ENCODE data around the gene ST8SIA2.
"Not testable (repeated sequence)": the region's sequence is repeated elsewhere in the genome, so short reads cannot be mapped to it uniquely, and the experiment has no call there.

ST8SIA2 gene

DNA sequence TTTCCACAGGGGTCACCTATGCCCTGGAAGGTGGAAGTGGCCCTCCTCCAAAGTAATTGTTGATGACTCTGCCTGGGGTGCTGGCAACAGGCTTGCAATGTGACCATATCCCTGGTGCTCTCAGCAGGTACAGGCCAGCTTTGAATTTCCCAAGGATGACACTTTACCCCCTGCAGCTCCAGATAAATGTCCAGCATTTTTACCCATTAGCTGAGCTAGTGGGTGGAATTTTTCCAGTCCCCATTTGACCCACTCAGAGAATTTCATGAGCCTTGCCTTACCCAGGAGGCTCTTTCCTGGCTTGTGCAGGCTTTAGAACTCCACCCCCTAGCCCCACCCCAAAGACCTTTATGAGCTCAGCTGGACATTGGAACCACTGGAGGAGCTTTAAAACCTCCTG is 77.6 kb downstream of the ST8SIA2 start:
- TF ChIP-seq FOXP2 (optimal IDR thresholded peaks at IDR 0.05; ENCODE audit: control extremely low read depth, extremely low read length, insufficient read depth) = no peak
- TF ChIP-seq POLR2AphosphoS5 (IDR thresholded peaks at IDR 0.05; ENCODE audit: borderline replicate concordance, low read depth, low read length) = no peak
- no peak for TF ChIP-seq EZH2 (IDR thresholded peaks at IDR 0.05)
- Histone ChIP-seq H3K9me3 (ENCODE audit: low read depth, low read length) (no peaks in the 10 kb centered on the region), H3K27ac (no peak overlapping the region), H3K4me3 (no peak overlapping the region), H3K36me3 (ENCODE audit: insufficient read depth, low read length) (no peaks in the 10 kb centered on the region), H3K9ac (ENCODE audit: insufficient read length) (no peak overlapping the region)
- no peak for DNase-seq (ENCODE audit: low read depth, low spot score)

DNA sequence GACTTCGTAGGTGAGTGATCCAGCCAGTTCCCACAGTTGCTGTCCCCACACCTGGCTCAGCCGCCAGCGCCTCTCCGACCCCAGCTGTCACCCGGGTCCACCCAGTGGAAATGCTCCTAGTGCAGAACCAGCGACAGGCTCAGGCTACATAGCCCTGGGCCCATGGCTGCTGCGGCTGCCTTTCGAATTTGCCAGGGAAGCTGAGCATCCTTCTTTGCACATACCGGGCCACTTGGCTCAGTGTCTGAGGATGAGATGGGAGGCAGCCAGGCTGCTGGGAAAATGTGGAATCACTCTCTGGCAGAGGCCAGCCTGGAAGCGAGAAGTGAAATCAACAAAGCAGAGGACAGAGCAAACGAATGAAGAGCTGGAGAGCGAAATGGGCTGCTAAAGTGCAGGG is 80.1 kb downstream of the ST8SIA2 start:
- Histone ChIP-seq H3K27ac (no peak overlapping the region), H3K36me3 (ENCODE audit: insufficient read depth, low read length) (no peaks in the 10 kb centered on the region), H3K9me3 (ENCODE audit: low read depth, low read length) (no peaks in the 10 kb centered on the region), H3K4me3 (no peak overlapping the region), H3K9ac (ENCODE audit: insufficient read length) (no peak overlapping the region)
- TF ChIP-seq EZH2 (IDR thresholded peaks at IDR 0.05) = no peak
- TF ChIP-seq FOXP2 (optimal IDR thresholded peaks at IDR 0.05; ENCODE audit: control extremely low read depth, extremely low read length, insufficient read depth) = no peak
- TF ChIP-seq POLR2AphosphoS5 (IDR thresholded peaks at IDR 0.05; ENCODE audit: borderline replicate concordance, low read depth, low read length) = no peak
- DNase-seq (ENCODE audit: low read depth, low spot score) = no peak

DNA sequence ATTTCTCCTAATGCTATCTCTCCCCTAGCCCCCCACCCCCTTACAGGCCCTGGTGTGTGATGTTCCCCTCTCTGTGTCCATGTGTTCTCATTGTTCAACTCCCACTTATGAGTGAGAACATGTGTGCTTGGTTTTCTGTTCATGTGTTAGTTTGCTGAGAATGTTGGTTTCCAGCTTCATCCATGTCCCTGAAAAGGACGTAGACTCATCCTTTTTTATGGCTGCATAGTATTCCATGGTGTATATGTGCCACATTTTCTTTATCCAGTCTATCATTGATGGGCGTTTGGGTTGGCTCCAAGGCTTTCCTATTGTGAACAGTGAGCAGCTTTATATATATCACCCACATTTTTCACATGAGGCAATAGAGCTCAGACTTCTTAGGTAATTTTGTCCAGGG is 86.0 kb downstream of the ST8SIA2 start:
- not testable (repeated sequence) for H3K4me3 ChIP-seq; H3K9me3 ChIP-seq (ENCODE audit: low read depth, low read length); H3K36me3 ChIP-seq (ENCODE audit: insufficient read depth, low read length); H3K27ac ChIP-seq; H3K9ac ChIP-seq (ENCODE audit: insufficient read length); DNase-seq (ENCODE audit: low read depth, low spot score)

DNA sequence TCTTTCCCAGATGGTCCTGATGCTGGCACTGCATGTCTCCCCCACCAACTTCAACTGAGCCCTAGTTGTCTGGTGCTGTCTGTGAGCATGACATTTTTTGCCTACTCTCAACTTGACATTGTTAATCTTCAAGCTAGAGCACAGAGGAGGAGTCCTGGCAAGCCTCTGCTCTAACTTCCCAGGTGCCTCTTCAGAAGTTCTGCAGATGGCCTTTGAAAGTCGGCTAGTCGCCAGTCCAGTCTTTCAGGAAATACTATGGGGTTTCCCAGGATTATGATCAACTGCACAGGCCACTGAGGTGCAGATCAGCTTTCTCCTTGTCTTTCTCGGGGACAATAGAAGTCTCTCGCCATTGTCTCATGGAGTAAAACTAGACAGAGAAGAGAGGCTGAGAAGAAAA is 86.7 kb downstream of the ST8SIA2 start:
- Histone ChIP-seq H3K27ac (no peak overlapping the region), H3K36me3 (ENCODE audit: insufficient read depth, low read length) (no peaks in the 10 kb centered on the region), H3K9me3 (ENCODE audit: low read depth, low read length) (no peaks in the 10 kb centered on the region), H3K4me3 (no peak overlapping the region), H3K9ac (ENCODE audit: insufficient read length) (no peak overlapping the region)
- DNase-seq (ENCODE audit: low read depth, low spot score) = no peak
- TF ChIP-seq POLR2AphosphoS5 (IDR thresholded peaks at IDR 0.05; ENCODE audit: borderline replicate concordance, low read depth, low read length) (no peak), FOXP2 (optimal IDR thresholded peaks at IDR 0.05; ENCODE audit: control extremely low read depth, extremely low read length, insufficient read depth) (no peak), EZH2 (IDR thresholded peaks at IDR 0.05) (no peak)

DNA sequence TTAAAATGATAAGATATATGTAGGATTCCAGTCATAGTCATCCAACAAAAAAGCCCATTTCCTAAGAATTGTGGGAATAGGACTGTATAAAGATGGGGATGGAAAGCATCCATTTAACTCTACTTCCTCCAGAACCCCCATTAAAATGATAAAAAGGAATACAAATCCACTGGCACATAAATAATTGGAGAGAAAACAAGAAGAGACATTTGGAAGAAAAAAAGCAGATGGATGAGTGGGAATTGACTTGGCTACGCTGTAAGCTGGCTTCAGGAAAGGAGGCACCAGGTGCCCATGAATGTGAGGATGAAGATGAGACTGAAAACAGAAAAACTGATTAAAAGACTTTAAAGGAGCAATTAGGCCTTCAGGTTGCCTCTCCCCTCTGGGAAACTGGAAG is 91.8 kb downstream of the ST8SIA2 start:
- Histone ChIP-seq H3K9ac (ENCODE audit: insufficient read length) (no peak overlapping the region), H3K4me3 (no peak overlapping the region), H3K36me3 (ENCODE audit: insufficient read depth, low read length) (no peaks in the 10 kb centered on the region), H3K9me3 (ENCODE audit: low read depth, low read length) (no peaks in the 10 kb centered on the region), H3K27ac (no peak overlapping the region)
- DNase-seq (ENCODE audit: low read depth, low spot score) = no peak
- TF ChIP-seq POLR2AphosphoS5 (IDR thresholded peaks at IDR 0.05; ENCODE audit: borderline replicate concordance, low read depth, low read length) (no peak), FOXP2 (optimal IDR thresholded peaks at IDR 0.05; ENCODE audit: control extremely low read depth, extremely low read length, insufficient read depth) (no peak), EZH2 (IDR thresholded peaks at IDR 0.05) (no peak)

DNA sequence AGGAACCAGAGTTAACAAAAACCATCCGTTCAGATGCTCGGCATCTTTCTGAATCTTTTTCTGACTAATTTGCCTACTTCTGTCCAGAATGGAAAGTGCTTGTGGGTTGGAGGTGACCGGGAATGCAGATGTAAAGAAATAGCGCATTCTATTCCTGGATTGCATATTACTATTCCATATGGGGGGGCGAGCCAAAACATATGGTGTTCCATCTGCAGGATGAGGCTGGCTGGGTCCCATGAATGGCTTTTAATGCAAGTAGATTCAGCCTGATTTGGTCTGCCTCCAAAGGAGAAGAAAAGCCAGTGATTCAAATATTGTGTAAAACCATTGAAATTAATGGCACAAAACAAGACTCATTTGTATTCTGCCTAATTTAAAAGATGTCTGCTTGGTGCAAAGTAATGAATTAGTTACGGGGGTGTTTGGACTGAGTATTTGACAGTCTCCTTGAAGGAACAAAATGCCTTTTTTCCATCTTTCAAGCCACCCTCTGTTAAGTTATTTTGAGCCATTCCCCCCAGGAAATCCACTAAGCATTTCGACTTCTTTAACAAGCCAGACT is 99.0 kb downstream of the ST8SIA2 start:
- Histone ChIP-seq H3K9me3 (ENCODE audit: low read depth, low read length) (no peaks in the 10 kb centered on the region), H3K27ac (no peak overlapping the region), H3K4me3 (no peak overlapping the region), H3K36me3 (ENCODE audit: insufficient read depth, low read length) (no peaks in the 10 kb centered on the region), H3K9ac (ENCODE audit: insufficient read length) (no peak overlapping the region)
- no peak for DNase-seq (ENCODE audit: low read depth, low spot score)
- TF ChIP-seq POLR2AphosphoS5 (IDR thresholded peaks at IDR 0.05; ENCODE audit: borderline replicate concordance, low read depth, low read length) (no peak), FOXP2 (optimal IDR thresholded peaks at IDR 0.05; ENCODE audit: control extremely low read depth, extremely low read length, insufficient read depth) (no peak), EZH2 (IDR thresholded peaks at IDR 0.05) (no peak)

DNA sequence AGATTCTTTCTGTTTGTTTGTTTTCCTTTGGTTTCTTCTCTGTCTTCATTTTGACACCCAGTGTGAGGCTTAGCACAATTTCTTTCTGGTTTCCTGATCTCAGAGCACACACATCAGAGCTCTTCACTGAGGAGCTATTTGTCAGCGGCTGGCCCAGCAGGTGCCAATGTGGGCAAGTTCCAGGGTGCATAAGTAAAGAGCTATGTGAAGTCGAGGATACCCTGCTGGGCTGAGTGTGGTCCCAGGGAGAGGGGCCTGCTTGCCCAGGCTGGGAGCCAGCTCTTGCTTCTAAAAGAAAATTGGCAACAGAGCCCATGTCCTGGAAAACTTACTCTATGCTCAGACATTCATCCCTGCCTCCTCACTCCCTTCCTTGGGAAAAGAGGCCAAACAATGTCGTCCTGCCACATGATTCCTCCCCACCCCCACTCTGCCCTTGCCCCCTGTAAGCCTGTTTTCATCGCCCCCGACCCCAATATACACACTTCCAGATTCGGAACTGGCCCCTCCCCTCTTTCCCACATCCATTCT is 101.2 kb downstream of the ST8SIA2 start:
- Histone ChIP-seq H3K4me3 (no peak overlapping the region), H3K9ac (ENCODE audit: insufficient read length) (no peak overlapping the region), H3K9me3 (ENCODE audit: low read depth, low read length) (no peaks in the 10 kb centered on the region), H3K36me3 (ENCODE audit: insufficient read depth, low read length) (no peaks in the 10 kb centered on the region), H3K27ac (no peak overlapping the region)
- no peak for TF ChIP-seq POLR2AphosphoS5 (IDR thresholded peaks at IDR 0.05; ENCODE audit: borderline replicate concordance, low read depth, low read length)
- no peak for TF ChIP-seq FOXP2 (optimal IDR thresholded peaks at IDR 0.05; ENCODE audit: control extremely low read depth, extremely low read length, insufficient read depth)
- TF ChIP-seq EZH2 (IDR thresholded peaks at IDR 0.05) = no peak
- no peak for DNase-seq (ENCODE audit: low read depth, low spot score)

DNA sequence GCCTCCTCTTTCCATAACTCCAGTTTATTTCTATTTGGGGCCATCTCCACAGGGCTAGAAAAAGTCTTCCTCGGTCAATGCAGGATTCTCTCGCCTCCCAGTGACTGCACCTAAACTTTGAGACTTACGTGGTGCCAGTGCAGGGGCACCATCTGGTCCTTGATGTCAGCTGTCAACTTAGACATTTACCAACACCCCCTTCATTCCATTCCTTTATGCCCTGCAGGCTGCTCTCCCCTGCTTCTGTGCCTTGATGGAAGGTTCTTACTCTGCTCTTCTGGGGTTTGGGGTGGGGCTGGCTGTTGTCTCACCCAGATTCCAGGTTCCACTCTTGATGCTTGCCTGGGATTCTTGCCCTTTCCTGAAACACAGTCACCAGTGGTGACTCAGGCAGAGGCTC is 101.8 kb downstream of the ST8SIA2 start:
- H3K27ac ChIP-seq = no peak overlapping the region

More for the DNA sequence above, 101.8 kb downstream of the ST8SIA2 start:
- Histone ChIP-seq H3K4me3 (no peak overlapping the region), H3K9me3 (ENCODE audit: low read depth, low read length) (no peaks in the 10 kb centered on the region), H3K36me3 (ENCODE audit: insufficient read depth, low read length) (no peaks in the 10 kb centered on the region), H3K9ac (ENCODE audit: insufficient read length) (no peak overlapping the region)
- TF ChIP-seq EZH2 (IDR thresholded peaks at IDR 0.05) (no peak), FOXP2 (optimal IDR thresholded peaks at IDR 0.05; ENCODE audit: control extremely low read depth, extremely low read length, insufficient read depth) (no peak), POLR2AphosphoS5 (IDR thresholded peaks at IDR 0.05; ENCODE audit: borderline replicate concordance, low read depth, low read length) (no peak)
- no peak for DNase-seq (ENCODE audit: low read depth, low spot score)

Data from SK-N-MC (cell line).